GM23248 (cell line): Measurements from ENCODE around the gene C5orf58. TPM values are rescaled to one million over a fixed set of nuclear protein-coding genes. Genes with fewer than 3 reads are reported as not detected.

ENCODE experiments used
- DNase-seq: peaks from one replicate; pipeline ENCODE4 v3.0.0-alpha.2; 2015
- H2AFZ ChIP-seq: fragments of 200-600 bp; sonication (generic); 2 replicates; pipeline ENCODE4 v1.6.1; 2016; ENCODE audit warnings: antibody characterized with exemption
- H3F3A ChIP-seq: fragments of 200-600 bp; sonication (generic); 2 replicates; pipeline ENCODE4 v1.6.1; 2016; ENCODE audit warnings: mild to moderate bottlenecking, antibody characterized with exemption, mixed run types; ENCODE audit not compliant: insufficient read depth
- H3K27ac ChIP-seq: fragments of 200-600 bp; sonication (generic); 2 replicates; pipeline ENCODE4 v1.5.1; 2016; ENCODE audit warnings: mild to moderate bottlenecking
- H3K27me3 ChIP-seq: fragments of 200-600 bp; sonication (generic); replicated peaks from 2 replicates; pipeline ENCODE4 v1.6.1; 2016; ENCODE audit warnings: mild to moderate bottlenecking; ENCODE audit not compliant: insufficient read depth
- H3K36me3 ChIP-seq: fragments of 200-600 bp; sonication (generic); 2 replicates; pipeline ENCODE4 v1.6.1; 2016; ENCODE audit warnings: low read depth, mild to moderate bottlenecking
- H3K4me1 ChIP-seq: fragments of 200-600 bp; sonication (generic); 2 replicates; pipeline ENCODE4 v1.6.1; 2016; ENCODE audit warnings: mild to moderate bottlenecking; ENCODE audit not compliant: insufficient read depth
- H3K4me2 ChIP-seq: fragments of 200-600 bp; sonication (generic); one replicate; pipeline ENCODE4 v1.6.1; 2016; ENCODE audit warnings: mild to moderate bottlenecking; ENCODE audit not compliant: unreplicated experiment
- H3K4me3 ChIP-seq: fragments of 200-600 bp; sonication (generic); 2 replicates; pipeline ENCODE4 v1.5.1; 2016; ENCODE audit warnings: mild to moderate bottlenecking
- H3K79me2 ChIP-seq: fragments of 200-600 bp; sonication (generic); 2 replicates; pipeline ENCODE4 v1.6.1; 2016; ENCODE audit warnings: mild to moderate bottlenecking; ENCODE audit not compliant: insufficient read depth
- H3K9ac ChIP-seq: fragments of 200-600 bp; sonication (generic); 2 replicates; pipeline ENCODE4 v1.6.1; 2016; ENCODE audit warnings: mild to moderate bottlenecking
- H3K9me2 ChIP-seq: fragments of 200-600 bp; sonication (generic); 2 replicates; pipeline ENCODE4 v1.6.1; 2016; ENCODE audit warnings: mixed run types, mild to moderate bottlenecking, moderate library complexity; ENCODE audit not compliant: insufficient read depth
- H3K9me3 ChIP-seq: fragments of 200-600 bp; sonication (generic); one replicate; pipeline ENCODE4 v1.6.1; 2017; ENCODE audit warnings: low read depth
- H4K20me1 ChIP-seq: fragments of 200-600 bp; sonication (generic); 2 replicates; pipeline ENCODE4 v1.6.0; 2016; ENCODE audit not compliant: insufficient read depth
- EZH2 ChIP-seq: fragments of 200-600 bp; sonication (generic); IDR thresholded peaks from 2 replicates; pipeline ENCODE4 v1.6.1; 2018; ENCODE audit warnings: antibody characterized with exemption, mild to moderate bottlenecking; ENCODE audit not compliant: insufficient read depth, poor library complexity, severe bottlenecking
- EZH2phosphoT487 ChIP-seq: fragments of 200-600 bp; sonication (generic); IDR thresholded peaks from 2 replicates; pipeline ENCODE4 v1.6.1; 2018; ENCODE audit warnings: antibody characterized with exemption, moderate library complexity, mild to moderate bottlenecking, low read depth; ENCODE audit not compliant: insufficient read depth
- WGBS, 2 experiments: methylation state at CpG; one replicate each; pipeline ENCODE4 v1.1.6; 2015 to 2017; ENCODE audit warnings: low lambda C conversion rate in 2 of 2, low coverage in 1 of 2; ENCODE audit errors: missing lambda C conversion rate in 2 of 2; 5-methylcytosine and 5-hydroxymethylcytosine counted together
- in situ Hi-C: fragments of 300-500 bp; cut with MboI; formaldehyde crosslinking; loops from 2 replicates; pipeline ENCODE4 v1.15.0; 2020
- polyA plus RNA-seq: library from polyadenylated mRNA; unstranded; fragments of >200 nt; fragmentation: Nextera tagmentation; extraction: Ambion mirVana; gene quantifications from 2 replicates; pipeline ENCODE4 v1.2.1, GENCODE V29; 2016
- total RNA-seq: library from RNA; depleted of rRNA; stranded (reverse); fragments of >200 nt; shearing (Covaris generic); gene quantifications from 2 replicates; pipeline ENCODE4 v1.2.3, GENCODE V29; 2014

Gene C5orf58
- total and polyA plus RNA-seq, 2 experiments from 2014 or later = not detected

GRCh38 chr5:170186856-170187255, 45.9 kb upstream of the C5orf58 start:
- DNase-seq = no peak
- no peaks in the 10 kb centered on the region for H3K9me3 ChIP-seq
- peaks cover 36% of the 10 kb centered on the region for H3K27me3 ChIP-seq
- no peaks in the 10 kb centered on the region for H3K79me2 ChIP-seq
- no peaks in the 10 kb centered on the region for H4K20me1 ChIP-seq
- no peaks in the 10 kb centered on the region for H3K36me3 ChIP-seq
- H2AFZ ChIP-seq = no peak overlapping the region
- no peak overlapping the region for H3K27ac ChIP-seq
- H3K4me2 ChIP-seq = no peak overlapping the region
- in situ Hi-C loops = loop anchor here (10.0 to 25.0 kb wide), 2 partner anchors 92 to 475 kb away; no protein-coding TSS in a partner anchor
- WGBS, 2 experiments = 77 to 86% methylated on average over 7 of the region's 7 CpGs
- no peak overlapping the region for H3K9ac ChIP-seq
- H3K4me3 ChIP-seq = no peak overlapping the region
- TF ChIP-seq EZH2phosphoT487 (no peak), EZH2 (no peak)
- no peaks in the 10 kb centered on the region for H3F3A ChIP-seq
- no peaks in the 10 kb centered on the region for H3K9me2 ChIP-seq
- no peaks in the 10 kb centered on the region for H3K4me1 ChIP-seq

GRCh38 chr5:170190436-170191134, 42.2 kb upstream of the C5orf58 start:
- Histone ChIP-seq H3K27me3 (peaks cover 42% of the 10 kb centered on the region), H3K79me2 (no peaks in the 10 kb centered on the region), H3K36me3 (no peaks in the 10 kb centered on the region), H4K20me1 (no peaks in the 10 kb centered on the region), H3K9me2 (no peaks in the 10 kb centered on the region), H2AFZ (no peak overlapping the region), H3K9ac (no peak overlapping the region), H3K27ac (no peak overlapping the region), H3K4me1 (no peaks in the 10 kb centered on the region), H3K9me3 (no peaks in the 10 kb centered on the region), H3F3A (no peaks in the 10 kb centered on the region), H3K4me2 (no peak overlapping the region), H3K4me3 (no peak overlapping the region)
- in situ Hi-C loops = loop anchor here (25.0 kb wide), 1 partner anchor 478 kb away; no protein-coding TSS in a partner anchor
- 53 to 57% methylated on average over 6 of the region's 6 CpGs for WGBS, 2 experiments
- DNase-seq = no peak
- TF ChIP-seq EZH2phosphoT487 (no peak), EZH2 (no peak)

- WGBS, 2 experiments = 74 to 78% methylated on average over 12 of the region's 12 CpGs
- H3K27me3 ChIP-seq = peaks cover 48% of the 10 kb centered on the region
- no peak overlapping the region for H3K27ac ChIP-seq
- no peaks in the 10 kb centered on the region for H3K79me2 ChIP-seq
- no peaks in the 10 kb centered on the region for H3K36me3 ChIP-seq
- DNase-seq = no peak
- no peak overlapping the region for H2AFZ ChIP-seq
- H3K9me3 ChIP-seq = no peaks in the 10 kb centered on the region
- TF ChIP-seq EZH2phosphoT487 (no peak), EZH2 (no peak)
- no peaks in the 10 kb centered on the region for H4K20me1 ChIP-seq
- H3K4me2 ChIP-seq = no peak overlapping the region
- no peaks in the 10 kb centered on the region for H3F3A ChIP-seq
- no peaks in the 10 kb centered on the region for H3K4me1 ChIP-seq
- no peak overlapping the region for H3K9ac ChIP-seq
- in situ Hi-C loops = loop anchor here (25.0 kb wide), 1 partner anchor 481 kb away; no protein-coding TSS in a partner anchor
- no peaks in the 10 kb centered on the region for H3K9me2 ChIP-seq
- no peak overlapping the region for H3K4me3 ChIP-seq
These were observed 40.0 kb upstream of the C5orf58 start for GRCh38 chr5:170192829-170193228.

- Histone ChIP-seq H3K9me3 (no peaks in the 10 kb centered on the region), H3K4me3 (no peak overlapping the region), H4K20me1 (no peaks in the 10 kb centered on the region), H3K27me3 (peaks cover 46% of the 10 kb centered on the region), H3K9me2 (no peaks in the 10 kb centered on the region), H3K4me2 (no peak overlapping the region), H3K9ac (no peak overlapping the region), H2AFZ (no peak overlapping the region), H3K79me2 (no peaks in the 10 kb centered on the region), H3F3A (no peaks in the 10 kb centered on the region), H3K4me1 (no peaks in the 10 kb centered on the region), H3K36me3 (no peaks in the 10 kb centered on the region), H3K27ac (no peak overlapping the region)
- DNase-seq = no peak
- no peak for TF ChIP-seq EZH2
- no peak for TF ChIP-seq EZH2phosphoT487
- 38 to 51% methylated on average over 4 of the region's 4 CpGs for WGBS, 2 experiments
- in situ Hi-C loops = loop anchor here (25.0 kb wide), 1 partner anchor 484 kb away; no protein-coding TSS in a partner anchor
These were observed 36.8 kb upstream of the C5orf58 start for GRCh38 chr5:170195961-170196360.
